HepG2 (cell line): ENCODE data around the gene PARD3. TPM values are rescaled to one million over a fixed set of nuclear protein-coding genes. Genes with fewer than 3 reads are reported as not detected.

Experiments used
- CAMTA2 ChIP-seq: sonication (generic); formaldehyde crosslinking; IDR thresholded peaks from 2 replicates; pipeline ENCODE4 v1.4.0; 2020; ENCODE audit warnings: mild to moderate bottlenecking, missing genetic modification reagents, borderline replicate concordance
- FOXC1 ChIP-seq: sonication (generic); formaldehyde crosslinking; IDR thresholded peaks from 2 replicates; pipeline ENCODE4 v1.8.0; 2022; ENCODE audit warnings: mild to moderate bottlenecking, missing genetic modification reagents, borderline replicate concordance
- GATAD2A ChIP-seq: IDR thresholded peaks from 2 replicates; pipeline ENCODE4 v1.6.1; 2016
- HOXA5 ChIP-seq: sonication (generic); formaldehyde crosslinking; IDR thresholded peaks from 2 replicates; pipeline ENCODE4 v1.4.0; 2020; ENCODE audit warnings: missing genetic modification reagents
- IRF9 ChIP-seq: sonication (generic); formaldehyde crosslinking; IDR thresholded peaks from 2 replicates; pipeline ENCODE4 v1.8.0; 2022; ENCODE audit warnings: missing genetic modification reagents, mild to moderate bottlenecking, borderline replicate concordance
- MLX ChIP-seq: IDR thresholded peaks from 2 replicates; pipeline ENCODE4 v1.6.1; 2016
- NCOA2 ChIP-seq: sonication (generic); formaldehyde crosslinking; IDR thresholded peaks from 2 replicates; pipeline ENCODE4 v1.8.0; 2022; ENCODE audit warnings: inconsistent platforms
- NFKBIZ ChIP-seq: IDR thresholded peaks from 2 replicates; pipeline ENCODE4 v1.6.1; 2018; ENCODE audit warnings: missing genetic modification reagents, missing compliant biosample characterization
- NPAS2 ChIP-seq: sonication (generic); formaldehyde crosslinking; IDR thresholded peaks from 2 replicates; pipeline ENCODE4 v1.8.0; 2022; ENCODE audit warnings: mild to moderate bottlenecking, missing genetic modification reagents, borderline replicate concordance
- NR2C2 ChIP-seq: sonication (generic); formaldehyde crosslinking; IDR thresholded peaks from 2 replicates; pipeline ENCODE4 v1.4.0; 2020; ENCODE audit warnings: missing genetic modification reagents, mild to moderate bottlenecking, moderate library complexity, borderline replicate concordance
- RELA ChIP-seq: sonication (generic); formaldehyde crosslinking; IDR thresholded peaks from 2 replicates; pipeline ENCODE4 v1.4.0; 2020; ENCODE audit warnings: missing genetic modification reagents
- RFX3 ChIP-seq: IDR thresholded peaks from 2 replicates; pipeline ENCODE4 v1.6.1; 2016; ENCODE audit warnings: missing biosample characterization, missing genetic modification reagents
- TBL1XR1 ChIP-seq: fragments of 150-350 bp; IDR thresholded peaks from 2 replicates; pipeline ENCODE4 v1.6.1; 2014; ENCODE audit warnings: borderline replicate concordance, low read length; ENCODE audit not compliant: partially characterized antibody
- ZBTB34 ChIP-seq: sonication (generic); formaldehyde crosslinking; IDR thresholded peaks from 2 replicates; pipeline ENCODE4 v1.8.0; 2022; ENCODE audit warnings: mild to moderate bottlenecking, missing genetic modification reagents
- ZNF232 ChIP-seq: sonication (generic); formaldehyde crosslinking; IDR thresholded peaks from 2 replicates; pipeline ENCODE4 v1.4.0; 2020; ENCODE audit warnings: missing genetic modification reagents, borderline replicate concordance
- ZNF292 ChIP-seq: sonication (generic); formaldehyde crosslinking; IDR thresholded peaks from 2 replicates; pipeline ENCODE4 v1.8.1; 2022; ENCODE audit warnings: mild to moderate bottlenecking, low read depth, missing genetic modification reagents, borderline replicate concordance
- ZNF547 ChIP-seq: sonication (generic); formaldehyde crosslinking; IDR thresholded peaks from 2 replicates; pipeline ENCODE4 v1.5.1; 2020; ENCODE audit warnings: mild to moderate bottlenecking, missing genetic modification reagents
- ZNF558 ChIP-seq: sonication (generic); formaldehyde crosslinking; IDR thresholded peaks from 2 replicates; pipeline ENCODE4 v1.9.0; 2022; ENCODE audit warnings: mild to moderate bottlenecking, missing genetic modification reagents, borderline replicate concordance
- ZNF567 ChIP-seq: sonication (generic); formaldehyde crosslinking; IDR thresholded peaks from 2 replicates; pipeline ENCODE4 v1.8.1; 2023; ENCODE audit warnings: mild to moderate bottlenecking, missing genetic modification reagents, borderline replicate concordance
- ZNF883 ChIP-seq: sonication (generic); formaldehyde crosslinking; IDR thresholded peaks from 2 replicates; pipeline ENCODE4 v1.5.1; 2020; ENCODE audit warnings: mild to moderate bottlenecking, missing genetic modification reagents; ENCODE audit errors: not compliant biosample characterization
- polyA plus RNA-seq, 8 experiments: library from polyadenylated mRNA; depleted of rRNA in 3 of 8; stranded (reverse) in 7 of 8; unstranded in 1 of 8; fragments of >200 nt; fragmentation: Illumina TruSeq in 4 of 8; extraction: Trizol in 4 of 8; gene quantifications; 2 replicates each; pipeline versions ENCODE4 v1.2.1 to v1.2.3, GENCODE V29; 2011 to 2016; ENCODE audit warnings: low read depth in 4 of 8, missing spikeins in 1 of 8, mixed read lengths in 1 of 8; ENCODE audit not compliant: insufficient read depth in 1 of 8
- total RNA-seq, 5 experiments: library from RNA; depleted of rRNA; stranded (reverse); fragments of >200 nt; fragmentation: Illumina TruSeq; extraction: Trizol; gene quantifications; 2 replicates each; pipeline ENCODE4 v1.2.3, GENCODE V29; 2016; ENCODE audit warnings: low read depth in 1 of 5
- TF ChIP-seq, protein P1 (sequence below): sonication (generic); formaldehyde crosslinking; IDR thresholded peaks from 2 replicates; pipeline ENCODE4 v1.4.0; 2020; ENCODE audit warnings: low read depth, missing genetic modification reagents

Gene PARD3
- total and polyA plus RNA-seq, 2 of the 13 experiments (the other 11 are each of a cell fraction or from before 2014, with no cell fraction given) = 40.9 to 60.0 TPM

- peak; percentile 16; the same call in 1 of the 2 replicates for TF ChIP-seq ZNF232
- TF ChIP-seq ZNF567 (CRISPR knock-in tag) = no peak
- no peak for TF ChIP-seq ZNF883
- no peak for TF ChIP-seq NPAS2
- no peak for TF ChIP-seq CAMTA2
- no peak for TF ChIP-seq RFX3
- TF ChIP-seq MLX = peak; percentile 79
- TF ChIP-seq NCOA2 (CRISPR knock-in tag) = peak; percentile 98
- TF ChIP-seq RELA = no peak
- TF ChIP-seq ZNF547 (CRISPR knock-in tag) = peak; percentile 57; the same call in 1 of the 2 replicates
- TF ChIP-seq FOXC1 (CRISPR knock-in tag) = no peak
- TF ChIP-seq IRF9 (CRISPR knock-in tag) = no peak
- TF ChIP-seq ZNF558 (CRISPR knock-in tag) = no peak
- peak; percentile 99 for TF ChIP-seq ZBTB34 (CRISPR knock-in tag)
- peak; percentile 73 for TF ChIP-seq NR2C2 (CRISPR knock-in tag)
- peak; percentile 93 for TF ChIP-seq GATAD2A
- TF ChIP-seq, protein P1, sequence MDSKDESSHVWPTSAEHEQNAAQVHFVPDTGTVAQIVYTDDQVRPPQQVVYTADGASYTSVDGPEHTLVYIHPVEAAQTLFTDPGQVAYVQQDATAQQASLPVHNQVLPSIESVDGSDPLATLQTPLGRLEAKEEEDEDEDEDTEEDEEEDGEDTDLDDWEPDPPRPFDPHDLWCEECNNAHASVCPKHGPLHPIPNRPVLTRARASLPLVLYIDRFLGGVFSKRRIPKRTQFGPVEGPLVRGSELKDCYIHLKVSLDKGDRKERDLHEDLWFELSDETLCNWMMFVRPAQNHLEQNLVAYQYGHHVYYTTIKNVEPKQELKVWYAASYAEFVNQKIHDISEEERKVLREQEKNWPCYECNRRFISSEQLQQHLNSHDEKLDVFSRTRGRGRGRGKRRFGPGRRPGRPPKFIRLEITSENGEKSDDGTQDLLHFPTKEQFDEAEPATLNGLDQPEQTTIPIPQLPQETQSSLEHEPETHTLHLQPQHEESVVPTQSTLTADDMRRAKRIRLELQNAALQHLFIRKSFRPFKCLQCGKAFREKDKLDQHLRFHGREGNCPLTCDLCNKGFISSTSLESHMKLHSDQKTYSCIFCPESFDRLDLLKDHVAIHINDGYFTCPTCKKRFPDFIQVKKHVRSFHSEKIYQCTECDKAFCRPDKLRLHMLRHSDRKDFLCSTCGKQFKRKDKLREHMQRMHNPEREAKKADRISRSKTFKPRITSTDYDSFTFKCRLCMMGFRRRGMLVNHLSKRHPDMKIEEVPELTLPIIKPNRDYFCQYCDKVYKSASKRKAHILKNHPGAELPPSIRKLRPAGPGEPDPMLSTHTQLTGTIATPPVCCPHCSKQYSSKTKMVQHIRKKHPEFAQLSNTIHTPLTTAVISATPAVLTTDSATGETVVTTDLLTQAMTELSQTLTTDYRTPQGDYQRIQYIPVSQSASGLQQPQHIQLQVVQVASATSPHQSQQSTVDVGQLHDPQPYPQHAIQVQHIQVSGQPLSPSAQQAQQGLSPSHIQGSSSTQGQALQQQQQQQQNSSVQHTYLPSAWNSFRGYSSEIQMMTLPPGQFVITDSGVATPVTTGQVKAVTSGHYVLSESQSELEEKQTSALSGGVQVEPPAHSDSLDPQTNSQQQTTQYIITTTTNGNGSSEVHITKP (CRISPR knock-in tag) = 0 out of 2 replicates have a peak, but pooled peaks have one; percentile 34
- 0 out of 2 replicates have a peak, but pooled peaks have one; percentile 22 for TF ChIP-seq HOXA5 (CRISPR knock-in tag)
- peak; percentile 62; the same call in 1 of the 2 replicates for TF ChIP-seq NFKBIZ
- no peak for TF ChIP-seq ZNF292 (CRISPR knock-in tag)
- no peak for TF ChIP-seq TBL1XR1
Measured at GRCh38 chr10:34213193-34213804, 601.8 kb downstream of the PARD3 start (continued).
